Measurements from ENCODE around the gene TICAM1.
A peak's percentile ranks its signal among the peaks of the same experiment; 100 is the strongest.
"Not testable (repeated sequence)": the region's sequence is repeated elsewhere in the genome, so short reads cannot be mapped to it uniquely, and the experiment has no call there.

Gene TICAM1

GRCh38 chr19:4781801-4782200 is 49.7 kb downstream of the TICAM1 start:
- in situ Hi-C loops (cut with MboI; ENCODE audit: low sequenced_read_pairs), result no loop called here
- H3K4me1 ChIP-seq, result no peaks in the 10 kb centered on the region

GRCh38 chr19:4780860-4781259 is 50.7 kb downstream of the TICAM1 start:
- H3K4me1 ChIP-seq, result no peaks in the 10 kb centered on the region
- peaks cover 3% of the 10 kb centered on the region; the same call in 1 of the 2 replicates for H3K27me3 ChIP-seq (ENCODE audit: low read depth)
- no peaks in the 10 kb centered on the region for H3K36me3 ChIP-seq (replicated peaks)
- no peaks in the 10 kb centered on the region for H3K9me3 ChIP-seq
- no peak overlapping the region for H3K4me3 ChIP-seq
- in situ Hi-C loops (cut with MboI; ENCODE audit: low sequenced_read_pairs), result no loop called here
- no peak for DNase-seq (ENCODE audit: low spot score in 2 of 2)

More at GRCh38 chr19:4781801-4782200, 49.7 kb downstream of the TICAM1 start:
- no peak for DNase-seq (ENCODE audit: low spot score in 2 of 2)
- no peaks in the 10 kb centered on the region for H3K9me3 ChIP-seq
- H3K27me3 ChIP-seq (ENCODE audit: low read depth), result peaks cover 2% of the 10 kb centered on the region; the same call in 1 of the 2 replicates
- H3K4me3 ChIP-seq, result no peak overlapping the region
- H3K36me3 ChIP-seq (replicated peaks), result no peaks in the 10 kb centered on the region

GRCh38 chr19:4778124-4778523 is 53.4 kb downstream of the TICAM1 start:
- in situ Hi-C loops (cut with MboI; ENCODE audit: low sequenced_read_pairs); H3K4me1 ChIP-seq; H3K4me3 ChIP-seq; DNase-seq (ENCODE audit: low spot score in 2 of 2); H3K27me3 ChIP-seq (ENCODE audit: low read depth); H3K9me3 ChIP-seq; H3K36me3 ChIP-seq (replicated peaks): not testable (repeated sequence)

- no peak overlapping the region for H3K4me3 ChIP-seq
- H3K9me3 ChIP-seq, result no peaks in the 10 kb centered on the region
- no peak for DNase-seq (ENCODE audit: low spot score in 2 of 2)
- in situ Hi-C loops (cut with MboI; ENCODE audit: low sequenced_read_pairs), result no loop called here
- no peaks in the 10 kb centered on the region for H3K4me1 ChIP-seq
- H3K36me3 ChIP-seq (replicated peaks), result no peaks in the 10 kb centered on the region
- 0 out of 2 replicates have a peak, but pooled peaks cover 3% of the 10 kb centered on the region for H3K27me3 ChIP-seq (ENCODE audit: low read depth)
Observed at GRCh38 chr19:4776436-4777211, 54.9 kb downstream of the TICAM1 start.

GRCh38 chr19:4775627-4776152 is 55.8 kb downstream of the TICAM1 start:
- H3K27me3 ChIP-seq (ENCODE audit: low read depth), result 0 out of 2 replicates have a peak, but pooled peaks cover 3% of the 10 kb centered on the region
- in situ Hi-C loops (cut with MboI; ENCODE audit: low sequenced_read_pairs), result no loop called here

GRCh38 chr19:4774136-4774535 is 57.4 kb downstream of the TICAM1 start:
- H3K36me3 ChIP-seq (replicated peaks), result no peaks in the 10 kb centered on the region
- no peaks in the 10 kb centered on the region for H3K9me3 ChIP-seq
- no peak overlapping the region for H3K4me3 ChIP-seq
- 0 out of 2 replicates have a peak, but pooled peaks cover 3% of the 10 kb centered on the region for H3K27me3 ChIP-seq (ENCODE audit: low read depth)
- H3K4me1 ChIP-seq, result no peaks in the 10 kb centered on the region
- DNase-seq (ENCODE audit: low spot score in 2 of 2), result no peak
- in situ Hi-C loops (cut with MboI; ENCODE audit: low sequenced_read_pairs), result no loop called here

More at GRCh38 chr19:4775627-4776152, 55.8 kb downstream of the TICAM1 start:
- H3K4me1 ChIP-seq, result no peaks in the 10 kb centered on the region
- no peaks in the 10 kb centered on the region for H3K9me3 ChIP-seq
- no peak overlapping the region for H3K4me3 ChIP-seq
- H3K36me3 ChIP-seq (replicated peaks), result no peaks in the 10 kb centered on the region
- no peak for DNase-seq (ENCODE audit: low spot score in 2 of 2)

GRCh38 chr19:4773047-4773640 is 58.4 kb downstream of the TICAM1 start:
- Histone ChIP-seq H3K9me3 (no peaks in the 10 kb centered on the region), H3K27me3 (ENCODE audit: low read depth) (0 out of 2 replicates have a peak, but pooled peaks cover 3% of the 10 kb centered on the region), H3K4me1 (no peaks in the 10 kb centered on the region), H3K4me3 (no peak overlapping the region), H3K36me3 (replicated peaks) (no peaks in the 10 kb centered on the region)
- DNase-seq (ENCODE audit: low spot score in 2 of 2), result no peak
- in situ Hi-C loops (cut with MboI; ENCODE audit: low sequenced_read_pairs), result no loop called here

GRCh38 chr19:4772566-4772965 is 58.9 kb downstream of the TICAM1 start:
- Histone ChIP-seq H3K9me3 (no peaks in the 10 kb centered on the region), H3K36me3 (replicated peaks) (no peaks in the 10 kb centered on the region), H3K4me1 (no peaks in the 10 kb centered on the region), H3K27me3 (ENCODE audit: low read depth) (0 out of 2 replicates have a peak, but pooled peaks cover 3% of the 10 kb centered on the region), H3K4me3 (no peak overlapping the region)
- in situ Hi-C loops (cut with MboI; ENCODE audit: low sequenced_read_pairs), result no loop called here
- DNase-seq (ENCODE audit: low spot score in 2 of 2), result no peak

- DNase-seq (ENCODE audit: low spot score in 2 of 2), result peak; percentile 84 to 95
- H3K4me3 ChIP-seq, result no peak overlapping the region
- H3K4me1 ChIP-seq, result no peaks in the 10 kb centered on the region
- in situ Hi-C loops (cut with MboI; ENCODE audit: low sequenced_read_pairs), result no loop called here
- H3K9me3 ChIP-seq, result no peaks in the 10 kb centered on the region
- H3K36me3 ChIP-seq (replicated peaks), result no peaks in the 10 kb centered on the region
- peaks cover 3% of the 10 kb centered on the region; the same call in 1 of the 2 replicates for H3K27me3 ChIP-seq (ENCODE audit: low read depth)
Observed at GRCh38 chr19:4768934-4769777, 62.4 kb downstream of the TICAM1 start.
